Measurements from ENCODE around the gene ADGRE1.

The ADGRE1 gene

GRCh38 chr19:6876748-6877147 lies 10.6 kb upstream of the ADGRE1 start:
- DNase-seq: peak in 1 of 2 donors; percentile 54

GRCh38 chr19:6877766-6878165 lies 9.6 kb upstream of the ADGRE1 start:
- DNase-seq: no peak

- DNase-seq: peak in 1 of 2 donors; percentile 25
Measured at GRCh38 chr19:6886277-6886897, 992 bp upstream of the ADGRE1 start.

- no peak for DNase-seq
Measured at GRCh38 chr19:6888967-6889366, 1.6 kb downstream of the ADGRE1 start.

- peak in 1 of 2 donors; percentile 36 for DNase-seq
Measured at GRCh38 chr19:6890401-6890913, 3.1 kb downstream of the ADGRE1 start.

- DNase-seq: peak; percentile 13 to 48
Measured at GRCh38 chr19:6890938-6891337, 3.6 kb downstream of the ADGRE1 start.

GRCh38 chr19:6891761-6892385 lies 4.5 kb downstream of the ADGRE1 start:
- peak in 1 of 2 donors; percentile 38 for DNase-seq

- no peak for DNase-seq
Measured at GRCh38 chr19:6894313-6894712, 6.9 kb downstream of the ADGRE1 start.

- DNase-seq: no peak
Measured at GRCh38 chr19:6903446-6903845, 16.1 kb downstream of the ADGRE1 start.

GRCh38 chr19:6906559-6907060 lies 19.2 kb downstream of the ADGRE1 start:
- DNase-seq: no peak

- no peak for DNase-seq
Measured at GRCh38 chr19:6911523-6911922, 24.1 kb downstream of the ADGRE1 start.

GRCh38 chr19:6914321-6914720 lies 26.9 kb downstream of the ADGRE1 start:
- no peak for DNase-seq

GRCh38 chr19:6916952-6917351 lies 29.6 kb downstream of the ADGRE1 start:
- no peak for DNase-seq

GRCh38 chr19:6925386-6925785 lies 38.0 kb downstream of the ADGRE1 start:
- DNase-seq: no peak

- DNase-seq: peak; percentile 5 to 59
Measured at GRCh38 chr19:6925801-6926751, 38.7 kb downstream of the ADGRE1 start.

- DNase-seq: no peak
Measured at GRCh38 chr19:6930190-6930589, 42.8 kb downstream of the ADGRE1 start.

GRCh38 chr19:6935069-6935468 lies 47.7 kb downstream of the ADGRE1 start:
- no peak for DNase-seq

GRCh38 chr19:6935618-6936017 lies 48.2 kb downstream of the ADGRE1 start:
- no peak for DNase-seq

- DNase-seq: no peak
Measured at GRCh38 chr19:6945733-6946132, 58.4 kb downstream of the ADGRE1 start.

- peak in 1 of 2 donors; percentile 11 for DNase-seq
Measured at GRCh38 chr19:6947745-6948144, 60.4 kb downstream of the ADGRE1 start.

- DNase-seq: no peak
Measured at GRCh38 chr19:6948884-6949283, 61.5 kb downstream of the ADGRE1 start.

GRCh38 chr19:6952956-6953355 lies 65.6 kb downstream of the ADGRE1 start:
- DNase-seq: no peak

- no peak for DNase-seq
Measured at GRCh38 chr19:6955082-6955481, 67.7 kb downstream of the ADGRE1 start.
